Osteocyte (in vitro differentiated cells): ENCODE measurements around the gene HPSE. TPM values are rescaled to one million over a fixed set of nuclear protein-coding genes. Genes with fewer than 3 reads are reported as not detected.

Experiments used
- DNase-seq: peaks from one replicate; pipeline ENCODE4 v3.0.0; 2021; ENCODE audit warnings: mixed read lengths; ENCODE audit not compliant: unreplicated experiment; ENCODE audit errors: extremely low spot score
- H3K27ac Mint-ChIP-seq: one replicate; pipeline ENCODE4 v1.8.0; 2021; ENCODE audit warnings: mild to moderate bottlenecking, mixed read lengths; ENCODE audit not compliant: unreplicated experiment
- H3K27me3 Mint-ChIP-seq: one replicate; pipeline ENCODE4 v1.8.0; 2021; ENCODE audit warnings: mixed read lengths; ENCODE audit not compliant: unreplicated experiment
- H3K36me3 Mint-ChIP-seq: one replicate; pipeline ENCODE4 v1.8.0; 2021; ENCODE audit warnings: mixed read lengths; ENCODE audit not compliant: unreplicated experiment
- H3K4me1 Mint-ChIP-seq: one replicate; pipeline ENCODE4 v1.8.0; 2021; ENCODE audit warnings: mixed read lengths; ENCODE audit not compliant: unreplicated experiment
- H3K4me3 Mint-ChIP-seq: one replicate; pipeline ENCODE4 v1.8.0; 2021; ENCODE audit warnings: mild to moderate bottlenecking, moderate library complexity, mixed read lengths; ENCODE audit not compliant: unreplicated experiment
- H3K9me3 Mint-ChIP-seq: one replicate; pipeline ENCODE4 v1.8.0; 2021; ENCODE audit warnings: mixed read lengths; ENCODE audit not compliant: unreplicated experiment
- long read RNA-seq: library from polyadenylated mRNA; unstranded; transcript quantifications from one replicate; pipeline ENCODE4 v2.0.0, GENCODE V29; 2021
- total RNA-seq: library from RNA; stranded (reverse); gene quantifications from 2 replicates; pipeline ENCODE4 v1.2.1, GENCODE V29; 2021
- TF ChIP-seq, protein P1 (sequence below): fragments of 200-600 bp; sonication (generic); IDR thresholded peaks from 2 replicates; pipeline ENCODE4 v1.5.0; 2021; ENCODE audit warnings: antibody characterized with exemption, mild to moderate bottlenecking, moderate library complexity

Gene HPSE
- 4.9 and 6.1 TPM in 2 replicates for total RNA-seq
- long read RNA-seq, full-length matches to known transcripts, result 28 of 31 reads
- long read RNA-seq, partial matches to known transcripts, result 1 of 31 reads
- long read RNA-seq, other reads (novel, unspliced or antisense), result 2 of 31 reads

DNA sequence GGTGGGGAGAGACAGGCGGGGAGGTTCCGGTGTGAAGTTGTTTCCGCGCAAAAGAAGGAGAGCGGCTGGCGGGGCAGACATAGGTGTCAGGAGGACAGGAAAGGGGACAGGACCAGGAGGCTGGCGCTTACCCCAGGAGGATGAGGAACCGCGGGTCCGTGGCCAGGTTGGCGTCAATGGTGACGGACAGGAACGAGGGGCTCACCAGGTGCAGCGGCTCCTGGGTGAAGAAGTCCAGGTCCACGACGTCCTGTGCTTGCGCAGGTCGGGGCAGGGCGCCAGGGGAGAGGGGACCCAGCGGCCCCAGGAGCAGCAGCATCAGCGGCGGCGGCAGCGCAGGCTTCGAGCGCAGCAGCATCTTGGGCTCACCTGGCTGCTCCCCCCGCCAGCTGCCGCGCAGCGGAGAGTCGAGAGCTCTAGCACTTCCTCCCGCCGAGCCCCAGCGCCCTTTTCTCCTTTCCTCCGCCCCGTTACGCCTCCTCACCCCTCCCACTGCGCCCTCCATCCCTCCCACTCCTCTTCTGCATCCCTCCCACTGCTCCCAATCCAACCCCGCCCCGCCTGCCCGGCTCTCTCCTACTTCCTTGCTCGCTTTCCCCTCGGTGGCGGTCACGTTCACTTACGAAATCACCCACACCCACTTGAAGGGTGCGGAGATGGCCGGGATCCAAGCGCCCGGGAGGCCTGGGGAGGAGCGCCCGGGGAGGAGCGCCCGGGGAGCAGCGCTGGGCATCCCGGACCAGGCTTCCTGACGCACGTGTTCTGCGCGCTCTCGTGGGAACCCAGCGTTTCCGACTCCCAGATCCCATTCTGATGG, at the start of gene HPSE:
HPSE (minus strand) TSS at position 424 of the 817 bp plus-strand sequence; CDS start at position 358, 66 bp downstream.
- TF ChIP-seq, protein P1, sequence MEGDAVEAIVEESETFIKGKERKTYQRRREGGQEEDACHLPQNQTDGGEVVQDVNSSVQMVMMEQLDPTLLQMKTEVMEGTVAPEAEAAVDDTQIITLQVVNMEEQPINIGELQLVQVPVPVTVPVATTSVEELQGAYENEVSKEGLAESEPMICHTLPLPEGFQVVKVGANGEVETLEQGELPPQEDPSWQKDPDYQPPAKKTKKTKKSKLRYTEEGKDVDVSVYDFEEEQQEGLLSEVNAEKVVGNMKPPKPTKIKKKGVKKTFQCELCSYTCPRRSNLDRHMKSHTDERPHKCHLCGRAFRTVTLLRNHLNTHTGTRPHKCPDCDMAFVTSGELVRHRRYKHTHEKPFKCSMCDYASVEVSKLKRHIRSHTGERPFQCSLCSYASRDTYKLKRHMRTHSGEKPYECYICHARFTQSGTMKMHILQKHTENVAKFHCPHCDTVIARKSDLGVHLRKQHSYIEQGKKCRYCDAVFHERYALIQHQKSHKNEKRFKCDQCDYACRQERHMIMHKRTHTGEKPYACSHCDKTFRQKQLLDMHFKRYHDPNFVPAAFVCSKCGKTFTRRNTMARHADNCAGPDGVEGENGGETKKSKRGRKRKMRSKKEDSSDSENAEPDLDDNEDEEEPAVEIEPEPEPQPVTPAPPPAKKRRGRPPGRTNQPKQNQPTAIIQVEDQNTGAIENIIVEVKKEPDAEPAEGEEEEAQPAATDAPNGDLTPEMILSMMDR, result no peak
- Mint-ChIP-seq H3K4me1 (peaks cover 12% of the 10 kb centered on the region), H3K27me3 (peaks cover 16% of the 10 kb centered on the region), H3K27ac (no peak within 1 kb of the TSS), H3K4me3 (peak within 1 kb of the TSS; percentile 86), H3K36me3 (no peaks in the 10 kb centered on the region), H3K9me3 (peaks cover 4% of the 10 kb centered on the region)
- DNase-seq, result peak; percentile 87

DNA sequence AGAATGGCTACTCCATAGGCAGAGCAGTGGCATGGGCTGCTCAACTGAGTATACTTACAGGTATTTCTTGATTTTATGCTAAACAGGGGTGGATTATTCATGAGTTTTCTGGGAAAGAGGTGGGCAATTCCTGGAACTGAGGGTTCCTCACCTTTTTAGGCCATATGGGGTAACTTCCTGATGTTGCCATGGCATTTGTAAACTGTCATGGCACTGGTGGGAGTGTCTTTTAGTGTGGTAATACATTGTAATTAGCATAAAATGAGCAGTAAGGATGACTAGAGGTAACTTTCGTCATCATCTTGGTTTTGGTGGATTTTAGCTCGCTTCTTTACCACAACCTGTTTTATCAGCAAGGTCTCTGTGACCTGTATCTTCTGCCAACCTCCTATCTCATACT, 48.2 kb upstream of the HPSE start:
- no peaks in the 10 kb centered on the region for H3K36me3 Mint-ChIP-seq
- no peak for DNase-seq
- H3K9me3 Mint-ChIP-seq, result peaks cover 6% of the 10 kb centered on the region
- no peak overlapping the region for H3K27ac Mint-ChIP-seq
- H3K4me3 Mint-ChIP-seq, result no peak overlapping the region
- H3K4me1 Mint-ChIP-seq, result no peaks in the 10 kb centered on the region
- TF ChIP-seq, protein P1, result no peak
- peaks cover 21% of the 10 kb centered on the region for H3K27me3 Mint-ChIP-seq

DNA sequence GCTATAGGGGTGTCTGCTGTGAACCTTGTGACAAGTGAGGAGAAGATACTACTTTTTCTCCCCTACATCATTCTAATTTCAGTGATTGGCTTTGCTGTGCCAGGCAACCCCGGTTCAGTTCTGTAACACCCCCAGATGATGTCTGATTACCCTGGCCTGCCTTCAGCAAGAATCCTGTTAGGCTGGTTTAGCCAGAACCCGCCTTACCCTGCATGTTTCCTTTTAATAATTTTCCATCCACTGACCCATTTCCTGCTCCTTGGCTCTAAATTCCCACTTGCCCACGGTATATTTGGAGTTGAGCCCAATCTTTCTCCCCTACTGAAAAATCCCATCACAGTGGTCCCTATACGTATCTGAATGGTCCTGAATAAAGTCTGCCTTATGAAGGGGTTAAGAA, 46.5 kb upstream of the HPSE start:
- Mint-ChIP-seq H3K9me3 (peaks cover 6% of the 10 kb centered on the region), H3K4me3 (no peak overlapping the region), H3K4me1 (peaks cover 4% of the 10 kb centered on the region), H3K27me3 (peaks cover 19% of the 10 kb centered on the region), H3K36me3 (no peaks in the 10 kb centered on the region), H3K27ac (no peak overlapping the region)
- TF ChIP-seq, protein P1, result no peak
- no peak for DNase-seq

DNA sequence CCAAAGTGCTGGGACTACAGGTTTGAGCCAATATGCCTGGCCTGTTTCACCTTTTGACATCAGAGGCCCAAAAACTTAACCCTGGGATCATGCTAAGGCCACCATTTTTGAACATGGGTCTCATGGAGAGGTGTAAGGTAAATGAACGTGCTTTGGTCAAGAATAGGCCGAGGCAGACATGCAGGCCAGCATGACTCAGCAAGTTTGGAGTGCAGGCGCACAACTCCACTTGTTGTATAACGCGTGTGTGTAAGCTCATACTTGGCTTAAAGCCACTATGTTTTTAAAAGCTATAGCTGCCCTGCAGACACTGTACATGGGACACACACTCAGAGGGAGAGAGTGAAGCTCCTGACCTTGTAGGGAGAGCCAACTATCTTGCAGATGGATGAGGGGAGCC, 43.8 kb upstream of the HPSE start:
- H3K27me3 Mint-ChIP-seq, result peaks cover 21% of the 10 kb centered on the region
- no peaks in the 10 kb centered on the region for H3K36me3 Mint-ChIP-seq
- peaks cover 4% of the 10 kb centered on the region for H3K4me1 Mint-ChIP-seq
- TF ChIP-seq, protein P1, result no peak
- peaks cover 6% of the 10 kb centered on the region for H3K9me3 Mint-ChIP-seq
- no peak overlapping the region for H3K4me3 Mint-ChIP-seq
- no peak overlapping the region for H3K27ac Mint-ChIP-seq
- no peak for DNase-seq

DNA sequence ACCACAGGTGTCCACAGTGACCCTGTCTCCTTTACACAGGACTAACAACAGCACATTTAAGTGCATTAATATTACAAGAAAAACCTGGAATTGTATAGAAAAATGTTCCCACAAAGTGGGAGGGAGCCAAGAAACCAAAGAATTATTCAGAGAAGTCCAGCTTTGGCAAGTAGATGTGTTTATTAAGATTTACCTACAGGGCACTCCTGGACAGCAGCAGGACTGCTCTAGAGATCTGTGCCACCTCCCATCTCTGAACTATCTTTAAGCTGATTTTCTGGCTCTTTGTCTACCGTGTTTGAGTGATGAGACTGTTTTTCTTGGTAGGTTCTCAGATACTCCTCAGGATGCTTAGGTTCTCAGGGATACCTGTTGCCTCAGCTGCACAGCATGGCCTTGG, 38.3 kb upstream of the HPSE start:
- peaks cover 4% of the 10 kb centered on the region for H3K4me1 Mint-ChIP-seq
- peaks cover 25% of the 10 kb centered on the region for H3K27me3 Mint-ChIP-seq
- H3K36me3 Mint-ChIP-seq, result no peaks in the 10 kb centered on the region
- H3K27ac Mint-ChIP-seq, result no peak overlapping the region
- TF ChIP-seq, protein P1, result no peak
- H3K9me3 Mint-ChIP-seq, result no peaks in the 10 kb centered on the region
- no peak overlapping the region for H3K4me3 Mint-ChIP-seq
- DNase-seq, result no peak
